Suprapubic skin (tissue), 4 donors: Measurements from ENCODE around the gene TSPAN33.

Source experiments
- EP300 ChIP-seq: sonication (generic); formaldehyde crosslinking; IDR thresholded peaks from one replicate; pipeline ENCODE4 v1.6.1; 2017; ENCODE audit warnings: antibody characterized with exemption
- POLR2AphosphoS5 ChIP-seq, 3 donors: sonication (generic); formaldehyde crosslinking; IDR thresholded peaks; one replicate each; pipeline ENCODE4 v1.6.1; 2017; ENCODE audit warnings: antibody characterized with exemption in 3 of 3
- TF ChIP-seq, protein P1 (sequence below), 2 donors: fragments of 200-600 bp in 1 of 2; fragments of 450-650 bp in 1 of 2; sonication (generic) in 1 of 2; IDR thresholded peaks; one replicate each; pipeline ENCODE4 v1.5.1; 2016 to 2019; ENCODE audit warnings: antibody characterized with exemption in 2 of 2, mild to moderate bottlenecking in 1 of 2, moderate library complexity in 1 of 2

DNA sequence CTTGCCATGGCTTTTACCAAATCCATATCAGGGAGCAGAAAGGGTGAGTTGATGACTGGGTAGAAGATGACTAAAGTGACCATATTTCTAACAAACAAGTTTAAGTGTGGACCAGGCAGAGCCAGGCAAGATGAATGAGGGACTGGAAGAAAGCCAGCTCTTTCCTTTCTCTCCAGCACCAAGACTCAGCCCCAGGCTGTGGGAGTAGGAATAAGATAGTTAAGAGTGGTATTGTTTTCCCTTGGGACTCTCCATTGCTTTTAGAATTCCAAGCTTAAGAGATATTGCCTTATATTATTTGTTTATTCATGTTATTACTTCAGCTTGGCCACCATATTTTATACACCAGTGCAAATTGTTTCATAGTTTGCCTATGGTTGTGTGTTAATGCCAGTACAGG, 28.8 kb upstream of the TSPAN33 start:
- TF ChIP-seq, protein P1, sequence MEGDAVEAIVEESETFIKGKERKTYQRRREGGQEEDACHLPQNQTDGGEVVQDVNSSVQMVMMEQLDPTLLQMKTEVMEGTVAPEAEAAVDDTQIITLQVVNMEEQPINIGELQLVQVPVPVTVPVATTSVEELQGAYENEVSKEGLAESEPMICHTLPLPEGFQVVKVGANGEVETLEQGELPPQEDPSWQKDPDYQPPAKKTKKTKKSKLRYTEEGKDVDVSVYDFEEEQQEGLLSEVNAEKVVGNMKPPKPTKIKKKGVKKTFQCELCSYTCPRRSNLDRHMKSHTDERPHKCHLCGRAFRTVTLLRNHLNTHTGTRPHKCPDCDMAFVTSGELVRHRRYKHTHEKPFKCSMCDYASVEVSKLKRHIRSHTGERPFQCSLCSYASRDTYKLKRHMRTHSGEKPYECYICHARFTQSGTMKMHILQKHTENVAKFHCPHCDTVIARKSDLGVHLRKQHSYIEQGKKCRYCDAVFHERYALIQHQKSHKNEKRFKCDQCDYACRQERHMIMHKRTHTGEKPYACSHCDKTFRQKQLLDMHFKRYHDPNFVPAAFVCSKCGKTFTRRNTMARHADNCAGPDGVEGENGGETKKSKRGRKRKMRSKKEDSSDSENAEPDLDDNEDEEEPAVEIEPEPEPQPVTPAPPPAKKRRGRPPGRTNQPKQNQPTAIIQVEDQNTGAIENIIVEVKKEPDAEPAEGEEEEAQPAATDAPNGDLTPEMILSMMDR (IDR thresholded peaks at IDR 0.05): no peak
- TF ChIP-seq EP300 (no peak), POLR2AphosphoS5 (IDR thresholded peaks at IDR 0.05) (no peak)
